ENCODE data around the gene HBG2. TPM values are rescaled to one million over a fixed set of nuclear protein-coding genes. Genes with fewer than 3 reads are reported as not detected.

Gene HBG2
- total RNA-seq, 1 donor from 2014 or later = not detected

GRCh38 chr11:5225480-5225871 is 29.1 kb downstream of the HBG2 start:
- H3K4me3 Mint-ChIP-seq (ENCODE audit: unreplicated experiment) = no peak overlapping the region
- H3K4me1 Mint-ChIP-seq (ENCODE audit: unreplicated experiment) = no peaks in the 10 kb centered on the region
- no peaks in the 10 kb centered on the region for H3K9me3 Mint-ChIP-seq (ENCODE audit: unreplicated experiment)
- no peak for DNase-seq (ENCODE audit: extremely low spot score, unreplicated experiment)
- peaks cover 3% of the 10 kb centered on the region for H3K27me3 Mint-ChIP-seq (ENCODE audit: unreplicated experiment)
- TF ChIP-seq CTCF (IDR thresholded peaks at IDR 0.05) = no peak
- H3K27ac Mint-ChIP-seq (ENCODE audit: unreplicated experiment) = no peak overlapping the region
- no peaks in the 10 kb centered on the region for H3K36me3 Mint-ChIP-seq (ENCODE audit: unreplicated experiment)

DNA sequence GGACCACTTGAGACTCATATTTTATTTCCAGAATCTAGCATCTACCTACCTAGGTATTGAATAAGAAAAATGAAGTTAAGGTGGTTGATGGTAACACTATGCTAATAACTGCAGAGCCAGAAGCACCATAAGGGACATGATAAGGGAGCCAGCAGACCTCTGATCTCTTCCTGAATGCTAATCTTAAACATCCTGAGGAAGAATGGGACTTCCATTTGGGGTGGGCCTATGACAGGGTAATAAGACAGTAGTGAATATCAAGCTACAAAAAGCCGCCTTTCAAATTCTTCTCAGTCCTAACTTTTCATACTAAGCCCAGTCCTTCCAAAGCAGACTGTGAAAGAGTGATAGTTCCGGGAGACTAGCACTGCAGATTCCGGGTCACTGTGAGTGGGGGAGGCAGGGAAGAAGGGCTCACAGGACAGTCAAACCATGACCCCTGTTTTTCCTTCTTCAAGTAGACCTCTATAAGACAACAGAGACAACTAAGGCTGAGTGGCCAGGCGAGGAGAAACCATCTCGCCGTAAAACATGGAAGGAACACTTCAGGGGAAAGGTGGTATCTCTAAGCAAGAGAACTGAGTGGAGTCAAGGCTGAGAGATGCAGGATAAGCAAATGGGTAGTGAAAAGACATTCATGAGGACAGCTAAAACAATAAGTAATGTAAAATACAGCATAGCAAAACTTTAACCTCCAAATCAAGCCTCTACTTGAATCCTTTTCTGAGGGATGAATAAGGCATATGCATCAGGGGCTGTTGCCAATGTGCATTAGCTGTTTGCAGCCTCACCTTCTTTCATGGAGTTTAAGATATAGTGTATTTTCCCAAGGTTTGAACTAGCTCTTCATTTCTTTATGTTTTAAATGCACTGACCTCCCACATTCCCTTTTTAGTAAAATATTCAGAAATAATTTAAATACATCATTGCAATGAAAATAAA is 29.8 kb downstream of the HBG2 start:
- DNase-seq (ENCODE audit: extremely low spot score, unreplicated experiment) = no peak
- Mint-ChIP-seq H3K9me3 (ENCODE audit: unreplicated experiment) (no peaks in the 10 kb centered on the region), H3K27ac (ENCODE audit: unreplicated experiment) (no peak overlapping the region), H3K27me3 (ENCODE audit: unreplicated experiment) (peaks cover 3% of the 10 kb centered on the region), H3K4me1 (ENCODE audit: unreplicated experiment) (no peaks in the 10 kb centered on the region), H3K4me3 (ENCODE audit: unreplicated experiment) (no peak overlapping the region), H3K36me3 (ENCODE audit: unreplicated experiment) (no peaks in the 10 kb centered on the region)
- no peak for TF ChIP-seq CTCF (IDR thresholded peaks at IDR 0.05)

DNA sequence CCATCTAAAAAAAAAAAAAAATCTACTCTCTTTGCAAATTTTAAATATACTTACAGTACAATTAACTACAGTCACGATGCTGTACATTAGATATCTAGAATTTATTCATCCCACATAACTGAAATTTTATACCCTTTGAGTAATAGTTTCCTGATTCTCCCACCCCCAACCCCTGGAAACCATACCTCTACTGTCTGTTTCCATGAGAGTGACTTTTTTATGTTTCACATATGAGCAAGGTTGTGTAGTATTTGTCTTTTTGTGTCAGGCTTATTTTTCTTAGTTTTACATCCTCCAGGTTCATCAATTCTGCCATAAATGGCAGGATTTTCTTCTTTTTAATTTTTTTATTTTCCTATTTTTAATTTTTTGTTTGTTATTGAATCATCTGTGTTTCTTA is 30.9 kb downstream of the HBG2 start:
- no peaks in the 10 kb centered on the region for H3K36me3 Mint-ChIP-seq (ENCODE audit: unreplicated experiment)
- H3K4me3 Mint-ChIP-seq (ENCODE audit: unreplicated experiment) = no peak overlapping the region
- peaks cover 2% of the 10 kb centered on the region for H3K27me3 Mint-ChIP-seq (ENCODE audit: unreplicated experiment)
- TF ChIP-seq CTCF (IDR thresholded peaks at IDR 0.05) = no peak
- no peaks in the 10 kb centered on the region for H3K4me1 Mint-ChIP-seq (ENCODE audit: unreplicated experiment)
- peaks cover 4% of the 10 kb centered on the region for H3K9me3 Mint-ChIP-seq (ENCODE audit: unreplicated experiment)
- H3K27ac Mint-ChIP-seq (ENCODE audit: unreplicated experiment) = no peak overlapping the region
- DNase-seq (ENCODE audit: extremely low spot score, unreplicated experiment) = no peak

GRCh38 chr11:5223146-5223545 is 31.4 kb downstream of the HBG2 start:
- peaks cover 4% of the 10 kb centered on the region for H3K9me3 Mint-ChIP-seq (ENCODE audit: unreplicated experiment)
- H3K4me3 Mint-ChIP-seq (ENCODE audit: unreplicated experiment) = no peak overlapping the region
- H3K36me3 Mint-ChIP-seq (ENCODE audit: unreplicated experiment) = no peaks in the 10 kb centered on the region
- no peaks in the 10 kb centered on the region for H3K4me1 Mint-ChIP-seq (ENCODE audit: unreplicated experiment)
- H3K27ac Mint-ChIP-seq (ENCODE audit: unreplicated experiment) = no peak overlapping the region
- TF ChIP-seq CTCF (IDR thresholded peaks at IDR 0.05) = no peak
- H3K27me3 Mint-ChIP-seq (ENCODE audit: unreplicated experiment) = no peaks in the 10 kb centered on the region
- no peak for DNase-seq (ENCODE audit: extremely low spot score, unreplicated experiment)

- Mint-ChIP-seq H3K27me3 (ENCODE audit: unreplicated experiment) (peaks cover 12% of the 10 kb centered on the region), H3K36me3 (ENCODE audit: unreplicated experiment) (no peaks in the 10 kb centered on the region), H3K4me1 (ENCODE audit: unreplicated experiment) (no peaks in the 10 kb centered on the region), H3K9me3 (ENCODE audit: unreplicated experiment) (no peaks in the 10 kb centered on the region), H3K4me3 (ENCODE audit: unreplicated experiment) (no peak overlapping the region), H3K27ac (ENCODE audit: unreplicated experiment) (no peak overlapping the region)
- DNase-seq (ENCODE audit: extremely low spot score, unreplicated experiment) = no peak
- TF ChIP-seq CTCF (IDR thresholded peaks at IDR 0.05) = no peak
Observed at GRCh38 chr11:5210376-5210885, 44.1 kb downstream of the HBG2 start.

Measured in osteocyte (in vitro differentiated cells).